IMR-90 (cell line): ENCODE results near the gene AGBL5. TPM values are rescaled to one million over a fixed set of nuclear protein-coding genes. Genes with fewer than 3 reads are reported as not detected.

Experiments
- ATAC-seq: fragments of 200-7000 bp; cut with Tn5 transposase; 2 replicates; pipeline ENCODE4 v1.9.1; 2020; ENCODE audit warnings: low read depth, mild to moderate bottlenecking, moderate library complexity
- BruUV-seq: library from RNA; stranded (reverse); fragments of 400-500 nt; replicated peaks from 2 replicates; lab custom pipeline; 2021; lab: Mats Ljungman, UMichigan
- CTCF ChIA-PET: fragments of 300-600 bp; formaldehyde crosslinking; extraction: SDS; loops from one replicate; lab custom pipeline; 2021; ENCODE audit warnings: antibody characterized with exemption; lab: Yijun Ruan, JAX
- POLR2A ChIA-PET: fragments of 300-600 bp; sonication (Branson Sonifier 250); formaldehyde crosslinking; loops from one replicate; lab custom pipeline; 2022; ENCODE audit warnings: antibody characterized with exemption; ENCODE audit not compliant: unreplicated experiment; lab: Charles Lee
- DNase-seq: peaks from one replicate; pipeline ENCODE4 v3.0.0; 2013
- H2AFZ ChIP-seq: replicated peaks from 2 replicates; pipeline ENCODE3; 2013; ENCODE audit warnings: low read length, mild to moderate bottlenecking; ENCODE audit not compliant: poor library complexity
- H2AK5ac ChIP-seq: 2 replicates; pipeline ENCODE4 v1.6.1; 2013; ENCODE audit warnings: low read depth, low read length, inconsistent platforms
- H2AK9ac ChIP-seq: replicated peaks from 2 replicates; pipeline ENCODE3; 2013; ENCODE audit warnings: mild to moderate bottlenecking, low read depth, low read length, moderate library complexity; ENCODE audit not compliant: poor library complexity
- H2BK120ac ChIP-seq: 2 replicates; pipeline ENCODE4 v1.6.1; 2013; ENCODE audit warnings: low read depth, low read length, inconsistent platforms
- H2BK15ac ChIP-seq: 3 replicates; pipeline ENCODE4 v1.6.1; 2013; ENCODE audit warnings: low read depth, low read length, inconsistent platforms
- H2BK20ac ChIP-seq: 2 replicates; pipeline ENCODE4 v1.6.1; 2013; ENCODE audit warnings: low read depth, mild to moderate bottlenecking, inconsistent platforms, low read length, moderate library complexity
- H2BK5ac ChIP-seq: 2 replicates; pipeline ENCODE4 v1.6.1; 2013; ENCODE audit warnings: mild to moderate bottlenecking, low read depth, low read length, inconsistent platforms; ENCODE audit not compliant: poor library complexity, severe bottlenecking
- H3K14ac ChIP-seq: replicated peaks from 2 replicates; pipeline ENCODE4 v1.6.1; 2013; ENCODE audit warnings: low read depth, low read length, inconsistent platforms
- H3K18ac ChIP-seq: 2 replicates; pipeline ENCODE4 v1.6.1; 2013; ENCODE audit warnings: low read depth, low read length, control low read depth
- H3K23ac ChIP-seq: 2 replicates; pipeline ENCODE4 v1.6.1; 2013; ENCODE audit warnings: low read depth, low read length, inconsistent platforms
- H3K27ac ChIP-seq: 2 replicates; pipeline ENCODE4 v1.5.1; 2013; ENCODE audit warnings: mild to moderate bottlenecking, control low read depth, low read length; ENCODE audit not compliant: insufficient read depth
- H3K27me3 ChIP-seq: 2 replicates; pipeline ENCODE4 v1.6.1; 2013; ENCODE audit warnings: low read length; ENCODE audit not compliant: control insufficient read depth, insufficient read depth
- H3K36me3 ChIP-seq: 2 replicates; pipeline ENCODE4 v1.6.1; 2013; ENCODE audit warnings: low read length, mixed read lengths; ENCODE audit not compliant: control insufficient read depth, insufficient read depth
- H3K4ac ChIP-seq: 2 replicates; pipeline ENCODE4 v1.6.1; 2013; ENCODE audit warnings: low read depth, low read length, inconsistent platforms
- H3K4me1 ChIP-seq: 2 replicates; pipeline ENCODE4 v1.6.1; 2013; ENCODE audit warnings: low read length, mixed read lengths; ENCODE audit not compliant: control insufficient read depth, insufficient read depth
- H3K4me2 ChIP-seq: 2 replicates; pipeline ENCODE4 v1.6.1; 2013; ENCODE audit warnings: low read depth, mild to moderate bottlenecking, control low read depth, low read length, moderate library complexity
- H3K4me3 ChIP-seq: 2 replicates; pipeline ENCODE4 v1.5.1; 2013; ENCODE audit warnings: low read depth, mild to moderate bottlenecking, control low read depth, low read length, moderate library complexity; ENCODE audit not compliant: insufficient read depth
- H3K56ac ChIP-seq: 2 replicates; pipeline ENCODE4 v1.6.1; 2013; ENCODE audit warnings: low read length, inconsistent platforms; ENCODE audit not compliant: insufficient read depth; ENCODE audit errors: extremely low read depth
- H3K79me1 ChIP-seq, 2 experiments: 2 replicates each; pipeline ENCODE4 v1.6.1; 2013; ENCODE audit warnings: low read length in 2 of 2, inconsistent platforms in 1 of 2, low read depth in 1 of 2
- H3K9ac ChIP-seq: 2 replicates; pipeline ENCODE4 v1.6.1; 2013; ENCODE audit warnings: low read depth, low read length, control low read depth
- H3K9me1 ChIP-seq: 2 replicates; pipeline ENCODE4 v1.6.1; 2013; ENCODE audit warnings: low read length, inconsistent platforms; ENCODE audit not compliant: insufficient read depth
- H3K9me3 ChIP-seq: 2 replicates; pipeline ENCODE4 v1.6.1; 2013; ENCODE audit warnings: low read length; ENCODE audit not compliant: control insufficient read depth, insufficient read depth
- H4K20me1 ChIP-seq: 2 replicates; pipeline ENCODE4 v1.6.1; 2013; ENCODE audit warnings: low read length, inconsistent platforms; ENCODE audit not compliant: insufficient read depth
- H4K5ac ChIP-seq: 2 replicates; pipeline ENCODE4 v1.6.1; 2013; ENCODE audit warnings: mild to moderate bottlenecking, low read depth, low read length, control low read depth
- H4K8ac ChIP-seq, 2 experiments: 2 replicates each; pipeline ENCODE4 v1.6.1; 2013; ENCODE audit warnings: low read depth in 2 of 2, low read length in 2 of 2, control low read depth in 1 of 2, inconsistent platforms in 1 of 2
- H4K91ac ChIP-seq: 2 replicates; pipeline ENCODE4 v1.6.1; 2013; ENCODE audit warnings: low read depth, low read length, inconsistent platforms; ENCODE audit not compliant: insufficient read depth
- BHLHE40 ChIP-seq: fragments of 150-350 bp; IDR thresholded peaks from 2 replicates; pipeline ENCODE4 v1.6.1; 2016; ENCODE audit warnings: mild to moderate bottlenecking, low read depth, low read length
- CEBPB ChIP-seq: IDR thresholded peaks from 2 replicates; pipeline ENCODE4 v1.6.1; 2012; ENCODE audit warnings: low read depth, low read length, improper control_type of control experiment
- CHD1 ChIP-seq: IDR thresholded peaks from 2 replicates; pipeline ENCODE4 v1.6.1; 2012; ENCODE audit warnings: low read depth, low read length, improper control_type of control experiment
- CTCF ChIP-seq: conservative IDR thresholded peaks from 2 replicates; pipeline ENCODE4 v1.5.1; 2012; ENCODE audit warnings: mild to moderate bottlenecking, low read depth, low read length, improper control_type of control experiment
- ELK1 ChIP-seq: fragments of 150-350 bp; IDR thresholded peaks from 2 replicates; pipeline ENCODE4 v1.6.1; 2016; ENCODE audit warnings: low read depth, mild to moderate bottlenecking, low read length, moderate library complexity, borderline replicate concordance
- FOS ChIP-seq: fragments of 150-350 bp; IDR thresholded peaks from 2 replicates; pipeline ENCODE4 v1.6.1; 2016; ENCODE audit warnings: low read depth, low read length
- MAFK ChIP-seq: IDR thresholded peaks from 2 replicates; pipeline ENCODE4 v1.6.1; 2012; ENCODE audit warnings: low read depth, low read length, improper control_type of control experiment
- MAZ ChIP-seq: IDR thresholded peaks from 2 replicates; pipeline ENCODE4 v1.6.1; 2012; ENCODE audit warnings: low read depth, mild to moderate bottlenecking, low read length, improper control_type of control experiment, moderate library complexity, borderline replicate concordance
- MXI1 ChIP-seq: IDR thresholded peaks from 2 replicates; pipeline ENCODE4 v1.6.1; 2012; ENCODE audit warnings: low read depth, mild to moderate bottlenecking, low read length, moderate library complexity, borderline replicate concordance
- NFE2L2 ChIP-seq: fragments of 150-350 bp; IDR thresholded peaks from 2 replicates; pipeline ENCODE4 v1.6.1; 2016; ENCODE audit warnings: low read depth, mild to moderate bottlenecking, low read length
- POLR2A ChIP-seq: IDR thresholded peaks from 2 replicates; pipeline ENCODE4 v1.6.1; 2012; ENCODE audit warnings: mild to moderate bottlenecking, low read depth, low read length
- RAD21 ChIP-seq: IDR thresholded peaks from 2 replicates; pipeline ENCODE4 v1.6.1; 2012; ENCODE audit warnings: low read length, improper control_type of control experiment
- RCOR1 ChIP-seq: IDR thresholded peaks from 2 replicates; pipeline ENCODE4 v1.6.1; 2012; ENCODE audit warnings: mild to moderate bottlenecking, low read length, improper control_type of control experiment; ENCODE audit not compliant: insufficient replicate concordance
- RFX5 ChIP-seq: IDR thresholded peaks from 2 replicates; pipeline ENCODE4 v1.8.0; 2012; ENCODE audit warnings: low read depth, mild to moderate bottlenecking, low read length, moderate library complexity
- SMC3 ChIP-seq: fragments of 150-350 bp; IDR thresholded peaks from 2 replicates; pipeline ENCODE4 v1.6.1; 2016; ENCODE audit warnings: low read depth, mild to moderate bottlenecking, antibody characterized with exemption, low read length, moderate library complexity
- USF2 ChIP-seq: fragments of 150-350 bp; IDR thresholded peaks from 2 replicates; pipeline ENCODE4 v1.6.1; 2017; ENCODE audit warnings: mild to moderate bottlenecking, antibody characterized with exemption, low read length, low read depth
- WGBS, 2 experiments: methylation state at CpG; one replicate each; pipeline versions ENCODE4 v1.1.5 to v1.1.7; 2013; ENCODE audit warnings: missing lambda C conversion rate in 2 of 2; ENCODE audit not compliant: insufficient read length in 1 of 2; ENCODE audit errors: extremely low coverage in 2 of 2; 5-methylcytosine and 5-hydroxymethylcytosine counted together
- dilution Hi-C: fragments of 300-500 bp; cut with HindIII; formaldehyde crosslinking; loops from one replicate; pipeline ENCODE4 v1.14.3; 2018; ENCODE audit warnings: low sequenced_read_pairs; ENCODE audit not compliant: unreplicated experiment
- in situ Hi-C: fragments of 300-500 bp; cut with MboI; formaldehyde crosslinking; loops from 3 replicates; pipeline ENCODE4 v1.14.3; 2019; ENCODE audit warnings: low sequenced_read_pairs, inconsistent platforms, mixed read lengths
- intact Hi-C: fragments of 100-400 bp; cut with micrococcal nuclease; formaldehyde crosslinking; loops from 2 replicates; pipeline ENCODE4 v1.10.0; 2022
- polyA plus RNA-seq, 3 experiments: library from polyadenylated mRNA; depleted of rRNA; stranded (reverse); fragments of >200 nt; gene quantifications; 2 replicates each; pipeline ENCODE4 v1.2.3, GENCODE V29; 2012; ENCODE audit warnings: low replicate concordance in 1 of 3
- total RNA-seq: library from RNA; depleted of rRNA; stranded (reverse); fragments of >200 nt; gene quantifications from 2 replicates; pipeline ENCODE4 v1.2.3, GENCODE V29; 2012

The AGBL5 gene
- total and polyA plus RNA-seq, 2 of the 4 experiments (the other 2 are of a cell fraction) = 19.0 to 26.2 TPM

- no peak overlapping the region for H3K4me3 ChIP-seq
- CTCF ChIA-PET = interaction anchor here (1.1 kb wide), 1 partner anchor 21 kb away, joined by 3 read pairs; no protein-coding TSS in a partner anchor
- BruUV-seq = no TSS peak
Measured at GRCh38 chr2:27069436-27069835, 18.0 kb downstream of the AGBL5 start.

More at GRCh38 chr2:27069436-27069835, 18.0 kb downstream of the AGBL5 start:
- no peak overlapping the region for H4K5ac ChIP-seq
- peaks cover 23% of the 10 kb centered on the region for H3K9me1 ChIP-seq
- H3K9me3 ChIP-seq = no peaks in the 10 kb centered on the region
- DNase-seq = no peak
- POLR2A ChIA-PET = interaction anchor here (0.5 to 1.0 kb wide), 2 partner anchors 11 to 123 kb away, joined by 3 to 5 read pairs; no protein-coding TSS in a partner anchor
- no peak overlapping the region for H4K8ac ChIP-seq
- peaks cover 20% of the 10 kb centered on the region for H4K20me1 ChIP-seq
- H4K91ac ChIP-seq = no peak overlapping the region
- peak overlapping the region; percentile 20; the same call in 1 of the 2 replicates for H3K9ac ChIP-seq
- WGBS, 2 experiments = no CpG with 5 or more reads among the region's 6 CpGs
- H3K4me1 ChIP-seq = peaks cover 27% of the 10 kb centered on the region
- H3K4ac ChIP-seq = no peak overlapping the region; the same call in 1 of the 2 replicates
- dilution Hi-C loops = no loop called here
- no peak overlapping the region for H3K14ac ChIP-seq
- TF ChIP-seq CHD1 (no peak), RCOR1 (no peak), ELK1 (no peak), BHLHE40 (no peak), MAZ (no peak), MXI1 (no peak), CTCF (no peak), RFX5 (no peak), MAFK (no peak), NFE2L2 (no peak), USF2 (no peak), SMC3 (no peak), POLR2A (no peak), CEBPB (no peak), RAD21 (no peak), FOS (no peak)
- H3K4me2 ChIP-seq = peak overlapping the region; percentile 51; the same call in 1 of the 2 replicates
- in situ Hi-C loops = no loop called here
- H3K36me3 ChIP-seq = peaks cover 33% of the 10 kb centered on the region
- no peak overlapping the region for H2BK15ac ChIP-seq
- no peak overlapping the region for H2AK5ac ChIP-seq
- no peak overlapping the region for H3K18ac ChIP-seq
- intact Hi-C loops = no loop called here
- H2BK5ac ChIP-seq = no peak overlapping the region
- no peak for ATAC-seq
- H3K27ac ChIP-seq = 0 out of 2 replicates have a peak overlapping the region, but pooled peaks have one; percentile 1
- H2BK120ac ChIP-seq = no peak overlapping the region
- H2AFZ ChIP-seq = no peak overlapping the region
- no peak overlapping the region for H2BK20ac ChIP-seq
- H3K56ac ChIP-seq = no peak overlapping the region
- peak overlapping the region; percentile 45; the same call in 1 of the 2 replicates for H3K23ac ChIP-seq
- H3K27me3 ChIP-seq = no peaks in the 10 kb centered on the region
- H3K79me1 ChIP-seq = peaks cover 45 to 62% of the 10 kb centered on the region in 2 experiments
- no peak overlapping the region for H2AK9ac ChIP-seq
